Dedifferentiated amniotic fluid mesenchymal stem cell (primary cell): ENCODE measurements around the gene ATXN10.

Source experiments
- DNase-seq: peaks from one replicate; pipeline ENCODE4 v3.0.0-alpha.2; 2016; ENCODE audit errors: extremely low spot score

ATXN10 gene

GRCh38 chr22:45757936-45758335 lies 86.3 kb downstream of the ATXN10 start:
- DNase-seq: no peak

GRCh38 chr22:45758603-45759002 lies 87.0 kb downstream of the ATXN10 start:
- no peak for DNase-seq

GRCh38 chr22:45760682-45761081 lies 89.0 kb downstream of the ATXN10 start:
- DNase-seq: no peak

- no peak for DNase-seq
These were observed 91.1 kb downstream of the ATXN10 start for GRCh38 chr22:45762545-45763235.

- DNase-seq: no peak
These were observed 91.6 kb downstream of the ATXN10 start for GRCh38 chr22:45763236-45763624.

DNA sequence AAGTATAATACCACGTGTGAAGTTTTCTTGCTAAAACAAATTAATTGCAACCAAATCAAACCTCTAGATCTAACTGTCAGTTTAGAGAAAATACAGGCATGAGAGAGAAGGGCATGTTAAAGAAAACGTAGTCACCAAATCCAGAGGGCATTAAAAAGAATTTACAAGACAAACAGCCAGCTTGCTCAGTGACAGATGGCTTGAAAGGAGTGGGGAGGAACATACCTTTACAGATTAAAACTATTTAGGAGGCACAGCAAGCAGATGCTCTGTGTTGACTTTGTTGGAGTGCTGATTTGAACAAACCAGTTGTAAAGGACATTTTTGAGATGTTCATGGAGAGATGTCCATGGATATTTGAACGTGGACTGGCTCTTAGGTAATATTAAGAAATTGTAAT lies 96.9 kb downstream of the ATXN10 start:
- no peak for DNase-seq

DNA sequence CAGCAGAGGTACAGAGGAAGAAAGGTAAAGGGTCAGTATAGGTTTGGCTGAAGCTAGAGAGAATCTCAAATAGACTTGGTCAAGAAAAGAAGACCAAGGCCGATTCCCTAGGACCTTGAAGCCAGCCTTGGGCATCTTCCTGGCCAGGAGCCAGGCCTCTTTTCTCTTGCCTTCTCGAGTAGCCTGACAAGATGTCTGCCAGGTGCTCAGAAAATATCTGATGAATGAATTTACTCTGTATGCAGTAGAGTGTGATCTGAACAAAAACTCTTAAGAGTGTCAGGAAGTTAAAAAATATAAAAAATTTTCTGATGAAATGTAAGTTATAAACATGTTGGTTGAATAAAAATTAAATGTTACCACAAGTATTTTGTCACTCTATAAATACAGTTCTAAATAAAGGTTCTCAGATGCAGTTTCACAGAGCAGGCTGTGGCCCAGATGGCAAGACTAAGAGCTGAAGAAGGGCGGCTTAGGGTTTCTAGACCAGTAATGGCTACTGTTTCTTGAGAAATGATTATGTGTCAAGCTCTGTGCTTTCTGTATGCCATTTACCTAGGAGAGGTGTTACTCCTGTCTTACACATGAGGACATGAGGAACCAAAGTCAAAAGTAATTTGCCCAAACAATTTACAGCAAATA lies 98.1 kb downstream of the ATXN10 start:
- no peak for DNase-seq

DNA sequence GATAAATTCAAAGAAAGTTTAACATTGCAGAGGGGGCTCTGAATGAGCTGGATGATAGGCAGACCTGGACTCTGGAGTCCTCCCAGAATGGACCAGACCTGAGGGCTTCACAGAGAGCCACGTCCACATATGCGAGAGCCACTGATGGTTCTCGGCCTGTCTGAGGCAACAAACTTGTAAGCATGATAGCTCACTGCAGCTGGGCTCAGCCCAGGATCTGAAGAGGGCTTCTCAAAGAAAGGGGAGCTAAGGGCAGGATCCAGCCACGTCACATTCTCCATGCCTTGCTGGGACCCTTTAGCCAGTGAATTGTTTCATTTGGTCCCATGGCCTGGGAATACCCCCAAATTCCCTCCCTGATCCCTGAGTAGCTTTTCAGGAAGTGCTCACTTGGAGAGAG lies 98.9 kb downstream of the ATXN10 start:
- DNase-seq: no peak

GRCh38 chr22:45771057-45771456 lies 99.4 kb downstream of the ATXN10 start:
- DNase-seq: no peak

- no peak for DNase-seq
These were observed 100.1 kb downstream of the ATXN10 start for GRCh38 chr22:45771711-45772110.

DNA sequence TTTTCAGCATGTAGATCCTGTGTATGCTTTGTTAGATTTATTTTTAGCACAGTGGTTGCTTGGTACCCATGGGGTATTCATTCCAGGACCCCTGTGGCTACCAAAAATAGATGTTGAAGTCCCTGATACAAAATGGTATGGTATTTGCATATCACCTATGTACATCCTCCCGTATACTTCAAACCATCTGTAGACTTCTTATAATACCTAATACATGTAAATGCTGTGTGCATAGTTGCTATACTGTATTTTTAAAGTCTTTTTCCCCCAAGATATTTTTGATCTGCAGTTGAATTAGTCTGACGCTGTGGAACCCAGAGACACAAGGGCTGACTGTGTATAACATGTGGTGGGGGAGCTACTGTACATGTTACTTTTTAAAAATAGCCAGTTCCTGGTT lies 101.1 kb downstream of the ATXN10 start:
- DNase-seq: no peak

GRCh38 chr22:45774001-45774670 lies 102.5 kb downstream of the ATXN10 start:
- DNase-seq: no peak

DNA sequence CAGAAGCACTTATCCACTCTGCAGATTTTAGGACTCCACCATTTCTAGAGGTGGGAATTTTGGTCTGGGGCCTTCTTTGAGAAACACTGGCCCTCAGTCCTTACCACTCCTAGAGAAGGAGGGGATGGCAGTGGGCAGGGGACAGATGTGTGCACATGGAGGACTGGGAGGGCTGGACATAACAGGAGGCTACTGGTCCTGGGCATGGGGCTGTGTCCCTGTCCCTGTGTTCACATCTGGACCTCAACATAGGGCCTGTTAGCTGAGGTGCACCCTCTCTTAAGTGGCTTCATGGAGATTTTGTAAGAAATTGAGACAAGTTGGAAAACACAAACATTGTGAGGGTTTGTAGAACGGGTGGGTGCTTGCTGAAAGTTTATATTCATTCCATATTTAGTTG lies 103.4 kb downstream of the ATXN10 start:
- no peak for DNase-seq

- DNase-seq: no peak
These were observed 104.1 kb downstream of the ATXN10 start for GRCh38 chr22:45775569-45776312.

DNA sequence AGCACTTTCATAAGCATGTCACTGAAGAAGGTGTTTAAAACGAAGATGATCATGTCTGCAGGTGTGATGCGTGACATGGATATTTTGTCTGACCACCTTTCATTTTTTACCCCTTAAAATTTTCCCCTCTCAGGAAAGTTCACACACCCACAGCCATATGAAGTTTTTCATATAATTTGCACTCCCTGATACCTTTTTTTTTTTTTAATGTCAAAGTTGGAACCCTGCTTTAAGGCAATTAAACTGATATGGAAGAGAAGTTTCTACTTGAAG lies 104.6 kb downstream of the ATXN10 start:
- no peak for DNase-seq

DNA sequence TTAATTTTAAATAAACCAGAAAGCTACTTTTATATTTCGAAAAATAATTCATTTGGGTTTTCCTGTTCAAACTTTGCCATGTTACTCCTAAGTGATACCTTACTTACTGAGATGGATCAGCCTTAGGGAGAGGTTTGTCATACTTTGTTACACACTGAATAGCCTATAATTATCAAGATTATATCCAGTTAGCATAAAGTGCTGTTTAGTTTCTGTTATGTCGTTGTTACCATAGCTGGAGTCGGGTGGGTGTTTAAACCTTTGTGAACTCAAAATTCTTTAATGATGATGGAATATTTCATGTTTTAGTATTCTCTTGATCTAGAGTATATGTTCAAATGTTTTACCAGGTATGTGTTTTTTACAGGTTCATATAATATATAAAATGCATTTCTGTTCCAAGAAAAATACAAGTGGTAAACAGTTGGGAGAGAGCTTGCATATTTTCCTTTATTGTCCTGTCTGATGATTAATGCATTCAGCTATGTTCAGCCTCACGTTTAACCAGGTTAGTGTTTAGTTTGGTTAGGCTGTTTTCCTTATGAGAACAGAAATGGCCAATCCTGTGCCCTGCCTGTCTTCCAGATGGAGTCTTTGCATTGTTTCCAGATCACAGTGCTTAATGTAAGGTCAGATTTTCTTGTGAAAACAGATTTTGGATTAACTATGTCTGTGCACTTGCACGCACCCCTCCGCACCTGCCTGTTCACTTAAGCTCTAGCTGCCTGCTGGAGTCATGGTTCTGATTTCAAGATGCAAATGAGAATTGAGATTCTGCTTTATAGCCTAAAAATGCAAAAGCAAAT lies 105.6 kb downstream of the ATXN10 start:
- DNase-seq: peak; percentile 30

DNA sequence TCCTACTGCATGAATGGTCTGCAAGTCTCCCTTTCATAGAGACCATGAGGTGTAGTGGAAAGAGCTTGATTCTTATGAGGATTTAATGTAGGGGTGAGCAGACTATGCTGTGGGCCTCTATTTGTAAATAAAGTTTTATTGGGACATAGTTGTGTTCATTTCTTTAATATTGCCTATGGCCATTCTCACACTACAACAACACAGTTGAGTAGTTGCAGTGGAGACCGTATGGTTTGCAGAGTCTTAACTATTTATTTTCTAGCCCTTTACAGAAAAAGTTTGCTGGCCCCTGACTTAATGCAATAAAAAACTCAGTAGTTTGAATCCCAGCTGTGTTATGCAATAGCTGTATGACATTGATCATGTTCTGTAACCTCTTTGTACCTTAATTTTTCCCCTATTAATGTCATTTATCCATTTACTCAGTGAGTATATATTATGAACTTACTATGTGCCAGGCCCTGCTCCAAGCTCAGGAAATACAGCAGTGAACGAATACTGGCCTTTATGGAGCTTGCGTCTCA lies 106.3 kb downstream of the ATXN10 start:
- no peak for DNase-seq

- DNase-seq: no peak
These were observed 109.8 kb downstream of the ATXN10 start for GRCh38 chr22:45781459-45781858.

DNA sequence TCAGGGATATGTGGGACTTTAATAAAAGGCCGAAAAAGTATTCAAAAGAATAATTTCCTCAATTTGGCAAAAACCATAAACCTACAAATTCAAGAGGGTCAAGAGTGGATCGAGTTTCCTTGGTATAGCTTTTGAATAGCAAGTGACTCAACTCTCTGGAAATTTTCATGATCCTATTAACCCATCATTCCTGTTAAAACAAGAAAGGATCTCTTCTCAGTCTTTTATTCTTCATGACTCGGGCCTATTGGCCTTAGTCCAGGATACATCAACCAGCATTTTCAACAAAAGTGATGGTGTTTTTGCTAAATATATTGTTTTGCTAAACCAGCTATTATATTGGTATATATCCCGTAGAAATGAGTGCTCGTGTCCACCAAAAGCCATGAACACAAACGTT lies 110.3 kb downstream of the ATXN10 start:
- DNase-seq: no peak

- no peak for DNase-seq
These were observed 111.4 kb downstream of the ATXN10 start for GRCh38 chr22:45783021-45783420.

- DNase-seq: no peak
These were observed 112.1 kb downstream of the ATXN10 start for GRCh38 chr22:45783690-45784089.
